ENCODE measurements around the gene TENM4.

GRCh38 chr11:78788533-78788932 lies 652.3 kb downstream of the TENM4 start:
- TF ChIP-seq ZSCAN18 (CRISPR knock-in tag; IDR thresholded peaks at IDR 0.05) (no peak), TP53 (CRISPR knock-in tag; IDR thresholded peaks at IDR 0.05) (no peak), SP1 (CRISPR knock-in tag; conservative IDR thresholded peaks at IDR 0.05) (no peak)

Data from WTC11 (cell line).